Muscle of back (tissue), 11 donors: Measurements from ENCODE around the gene SWAP70. TPM values are rescaled to one million over a fixed set of nuclear protein-coding genes. Genes with fewer than 3 reads are reported as not detected.
A peak's percentile ranks its signal among the peaks of the same experiment; 100 is the strongest.
"Not testable (repeated sequence)": the region's sequence is repeated elsewhere in the genome, so short reads cannot be mapped to it uniquely, and the experiment has no call there.

ENCODE experiments used
- DNase-seq, 3 donors: peaks; one replicate each; pipeline versions ENCODE4 v3.0.0 to v3.0.0-alpha.2; 2013
- polyA plus RNA-seq, 10 donors: library from polyadenylated mRNA; unstranded; fragments of 120-200 nt; gene quantifications; one replicate each; pipeline ENCODE4 v1.2.1, GENCODE V29; 2013; ENCODE audit not compliant: insufficient read length in 10 of 10

The SWAP70 gene
- polyA plus RNA-seq, 10 donors, result 9.7 to 18.0 (median 14.3) TPM

GRCh38 chr11:9719566-9720289, 55.9 kb downstream of the SWAP70 start:
- peak in 1 of 3 donors; percentile 60 for DNase-seq

GRCh38 chr11:9720290-9720630, 56.4 kb downstream of the SWAP70 start:
- no peak for DNase-seq

GRCh38 chr11:9722023-9722422, 58.1 kb downstream of the SWAP70 start:
- DNase-seq, result no peak

- no peak for DNase-seq
These were observed 59.0 kb downstream of the SWAP70 start for GRCh38 chr11:9722893-9723292.

GRCh38 chr11:9726321-9727022, 62.6 kb downstream of the SWAP70 start:
- DNase-seq, result no peak

GRCh38 chr11:9728058-9728457, 64.2 kb downstream of the SWAP70 start:
- DNase-seq, result no peak

GRCh38 chr11:9731256-9731655, 67.4 kb downstream of the SWAP70 start:
- DNase-seq, result no peak

DNA sequence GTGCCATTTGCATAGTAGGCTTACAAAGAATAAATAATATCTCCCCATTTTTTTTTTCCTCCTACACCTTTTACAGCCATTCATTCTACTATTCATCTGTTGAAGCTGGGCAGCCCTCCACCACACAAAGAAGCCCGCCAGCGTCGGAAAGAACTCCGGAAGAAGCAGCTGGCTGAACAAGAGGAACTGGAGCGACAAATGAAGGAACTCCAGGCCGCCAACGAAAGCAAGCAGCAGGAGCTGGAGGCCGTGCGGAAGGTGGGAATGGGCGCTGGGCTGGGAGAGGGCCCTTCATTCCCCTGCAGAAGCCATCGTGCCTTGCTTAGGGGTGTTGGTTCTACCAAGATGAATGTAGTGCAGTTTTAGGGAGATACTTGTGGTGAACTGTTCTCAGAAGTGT, 68.6 kb downstream of the SWAP70 start:
- no peak for DNase-seq

- DNase-seq, result no peak
These were observed 69.3 kb downstream of the SWAP70 start for GRCh38 chr11:9733212-9733611.

DNA sequence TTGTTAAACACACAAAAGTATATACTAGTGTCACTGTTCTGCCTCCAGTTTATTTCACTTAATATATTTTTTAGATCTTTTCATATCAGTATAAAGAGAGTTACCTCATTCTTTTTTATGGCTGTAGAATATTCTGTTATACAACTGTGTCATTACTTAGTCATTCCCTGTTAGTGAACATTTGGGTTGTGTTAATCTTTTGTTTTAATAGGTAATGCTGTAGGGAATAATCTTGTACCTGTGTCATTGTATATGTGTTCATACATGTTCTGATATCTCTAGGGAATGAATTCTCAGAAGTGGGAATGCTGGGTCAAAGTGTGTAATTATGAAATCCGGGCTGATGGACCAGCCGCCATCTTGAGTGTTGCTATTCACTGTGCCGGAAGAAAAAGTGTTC, 71.4 kb downstream of the SWAP70 start:
- no peak for DNase-seq

DNA sequence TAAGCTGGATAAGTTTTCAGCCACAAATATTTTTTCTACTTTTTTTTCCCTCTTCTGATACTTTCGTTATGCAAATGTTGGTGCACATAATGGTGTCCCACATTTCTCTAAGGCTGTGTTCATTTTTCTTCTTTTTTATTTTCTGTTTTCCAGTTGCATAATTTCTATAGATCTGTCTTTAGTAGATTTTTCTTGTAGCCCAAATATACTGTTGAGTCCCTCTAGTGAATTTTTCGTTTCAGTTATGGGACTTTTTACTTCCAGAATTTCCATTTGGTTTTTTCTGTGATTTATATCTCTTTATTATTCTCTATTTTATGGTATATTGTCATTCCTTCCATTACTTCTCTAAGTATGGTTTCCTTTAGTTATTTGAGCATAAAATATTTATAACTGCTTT, 72.0 kb downstream of the SWAP70 start:
- no peak for DNase-seq

GRCh38 chr11:9736365-9736764, 72.5 kb downstream of the SWAP70 start:
- no peak for DNase-seq

GRCh38 chr11:9738116-9738515, 74.2 kb downstream of the SWAP70 start:
- DNase-seq, result no peak

DNA sequence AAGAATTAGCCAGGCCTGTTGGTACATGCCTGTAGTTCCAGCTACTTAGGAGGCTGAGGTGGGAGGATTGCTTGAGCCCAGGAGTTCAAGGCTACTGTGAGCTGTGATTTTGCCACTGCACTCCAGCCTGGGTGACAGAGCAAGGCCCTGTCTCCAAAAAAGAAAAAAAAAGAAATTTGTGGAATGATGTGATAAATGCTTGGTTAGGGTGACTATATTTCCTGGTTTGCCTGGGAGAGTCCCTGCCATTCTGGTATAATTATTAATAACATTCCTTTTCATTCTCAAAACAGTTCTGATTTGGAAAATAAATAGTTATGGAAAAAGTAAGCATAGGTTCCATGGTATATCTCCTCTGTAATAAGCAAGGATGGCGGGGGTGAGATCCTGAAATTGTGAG, 74.8 kb downstream of the SWAP70 start:
- DNase-seq, result no peak

DNA sequence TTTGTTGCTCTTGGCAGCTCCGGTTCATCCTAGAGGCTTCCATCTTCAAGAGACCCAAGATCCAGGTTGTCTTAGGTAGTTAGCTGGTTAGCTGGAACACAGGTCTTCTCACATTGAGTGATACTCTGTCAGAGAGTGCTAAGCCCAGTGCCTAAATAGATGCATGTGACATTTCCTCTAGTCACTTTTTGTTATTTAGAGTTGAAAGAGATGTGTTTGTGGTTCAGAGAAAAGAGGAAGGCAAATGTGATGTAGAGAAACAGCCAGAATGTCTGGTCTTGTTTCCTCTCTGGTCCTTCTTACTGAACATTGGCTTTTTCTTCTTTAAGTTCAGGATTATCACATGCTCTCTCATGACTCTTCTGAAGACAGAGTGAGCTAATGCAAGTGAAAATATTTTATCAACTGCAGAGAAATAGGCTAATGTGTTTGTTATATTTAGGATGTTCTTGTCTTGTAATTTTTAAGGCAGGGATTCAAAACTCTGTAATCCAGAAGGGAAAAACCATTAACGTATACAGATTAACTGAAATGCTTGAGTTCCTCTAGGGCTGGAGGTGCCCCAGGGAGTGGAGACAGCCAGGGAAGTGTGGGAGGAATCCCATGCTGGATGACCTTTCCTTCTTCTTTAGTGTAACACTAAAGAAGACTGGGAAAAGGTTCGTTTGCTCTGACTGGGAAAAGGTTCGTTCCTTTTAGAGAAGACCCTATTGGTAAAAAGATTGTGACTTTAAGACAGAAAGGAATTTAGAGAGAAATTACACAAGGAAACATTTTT, 75.4 kb downstream of the SWAP70 start:
- DNase-seq, result no peak

- no peak for DNase-seq
These were observed 76.5 kb downstream of the SWAP70 start for GRCh38 chr11:9740202-9740883.

DNA sequence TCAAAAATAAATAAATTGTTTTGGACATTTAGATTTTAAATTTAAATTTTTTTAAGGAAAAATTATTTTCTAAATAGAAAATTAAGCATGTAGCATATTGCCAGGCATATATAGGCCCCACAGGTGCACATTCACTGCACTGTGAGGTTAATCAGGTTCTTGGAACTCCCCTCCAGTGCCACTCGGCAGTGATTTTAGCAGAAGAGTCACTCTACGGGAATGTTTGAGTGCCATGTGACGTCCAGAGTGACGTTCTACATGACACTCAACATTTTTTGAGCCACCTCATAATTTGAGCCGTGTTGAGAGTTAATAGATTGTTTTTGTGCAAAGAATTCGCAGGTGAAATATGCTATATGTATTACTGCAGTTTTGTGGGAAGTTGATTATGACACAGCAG, 77.4 kb downstream of the SWAP70 start:
- DNase-seq, result no peak

DNA sequence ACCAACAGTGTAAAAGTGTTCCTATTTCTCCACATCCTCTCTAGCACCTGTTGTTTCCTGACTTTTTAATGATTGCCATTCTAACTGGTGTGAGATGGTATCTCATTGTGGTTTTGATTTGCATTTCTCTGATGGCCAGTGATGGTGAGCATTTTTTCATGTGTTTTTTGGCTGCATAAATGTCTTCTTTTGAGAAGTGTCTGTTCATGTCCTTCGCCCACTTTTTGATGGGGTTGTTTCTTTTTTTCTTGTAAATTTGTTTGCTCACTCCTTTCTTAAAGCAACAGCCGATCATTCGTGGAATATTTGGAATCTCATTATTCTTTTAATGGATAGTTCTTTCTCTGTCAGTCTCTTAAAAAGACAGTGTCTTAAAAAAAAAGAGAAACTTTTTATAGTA, 79.6 kb downstream of the SWAP70 start:
- not testable (repeated sequence) for DNase-seq

- no peak for DNase-seq
These were observed 81.7 kb downstream of the SWAP70 start for GRCh38 chr11:9745411-9746211.

DNA sequence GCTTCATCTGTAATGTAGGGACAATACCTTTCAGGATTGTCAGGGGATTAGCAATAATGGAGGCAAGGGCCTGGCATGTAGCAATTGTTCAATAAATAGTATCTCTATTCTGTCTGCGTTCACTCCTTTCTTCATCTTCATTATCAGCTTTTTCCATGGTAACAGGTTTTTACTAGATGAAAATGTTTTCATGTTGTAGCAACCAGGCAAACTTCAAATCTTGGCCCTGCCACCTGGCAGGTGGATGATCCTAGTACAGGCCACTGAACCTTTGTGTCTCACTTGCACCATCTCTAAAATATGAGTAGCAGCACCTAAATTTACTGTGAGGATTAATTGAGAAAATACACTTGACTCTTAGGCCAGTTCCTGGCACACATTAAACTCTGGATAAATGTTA, 83.4 kb downstream of the SWAP70 start:
- no peak for DNase-seq

GRCh38 chr11:9747828-9748227, 84.0 kb downstream of the SWAP70 start:
- no peak for DNase-seq
